ENCODE measurements around the gene INO80D.

DNA sequence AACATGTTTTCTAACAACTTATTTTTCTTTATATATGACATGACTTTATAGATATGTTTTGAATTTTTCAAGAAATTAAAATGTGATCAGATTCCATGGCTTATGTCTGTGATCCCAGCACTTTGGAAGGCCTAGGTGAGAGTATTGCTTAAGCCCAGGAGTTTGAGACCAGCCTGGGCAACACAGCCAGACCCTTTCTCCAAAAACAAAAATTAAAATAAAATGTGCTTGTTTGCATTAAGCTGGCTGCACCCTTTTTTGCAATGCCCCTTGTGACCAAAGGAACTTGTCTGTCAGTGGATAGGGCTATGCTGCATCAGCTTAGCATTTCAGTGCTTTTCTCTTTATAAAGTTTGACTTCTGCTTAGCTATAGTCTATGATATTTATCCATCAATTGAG, 2.3 kb upstream of the INO80D start:
- TF ChIP-seq ZNF792 (tag by site-specific recombination; IDR thresholded peaks at IDR 0.05) (no peak), ZNF747 (tag by site-specific recombination; IDR thresholded peaks at IDR 0.05) (no peak), PBX3 (CRISPR knock-in tag; IDR thresholded peaks at IDR 0.05) (no peak), ZNF24 (tag by site-specific recombination; IDR thresholded peaks at IDR 0.05) (no peak), ZNF416 (tag by site-specific recombination; IDR thresholded peaks at IDR 0.05) (no peak), ZNF324 (tag by site-specific recombination; IDR thresholded peaks at IDR 0.05) (no peak), HOXC10 (CRISPR knock-in tag; IDR thresholded peaks at IDR 0.05) (no peak), ZNF510 (tag by site-specific recombination; IDR thresholded peaks at IDR 0.05; ENCODE audit: insufficient replicate concordance) (no peak), ZNF274 (IDR thresholded peaks at IDR 0.05; ENCODE audit: low read length) (no peak), ZNF274 (tag by site-specific recombination; IDR thresholded peaks at IDR 0.05; ENCODE audit: borderline replicate concordance) (no peak), YY1 (tag by site-specific recombination; IDR thresholded peaks at IDR 0.05) (no peak)
- TF ChIP-seq, protein P1, sequence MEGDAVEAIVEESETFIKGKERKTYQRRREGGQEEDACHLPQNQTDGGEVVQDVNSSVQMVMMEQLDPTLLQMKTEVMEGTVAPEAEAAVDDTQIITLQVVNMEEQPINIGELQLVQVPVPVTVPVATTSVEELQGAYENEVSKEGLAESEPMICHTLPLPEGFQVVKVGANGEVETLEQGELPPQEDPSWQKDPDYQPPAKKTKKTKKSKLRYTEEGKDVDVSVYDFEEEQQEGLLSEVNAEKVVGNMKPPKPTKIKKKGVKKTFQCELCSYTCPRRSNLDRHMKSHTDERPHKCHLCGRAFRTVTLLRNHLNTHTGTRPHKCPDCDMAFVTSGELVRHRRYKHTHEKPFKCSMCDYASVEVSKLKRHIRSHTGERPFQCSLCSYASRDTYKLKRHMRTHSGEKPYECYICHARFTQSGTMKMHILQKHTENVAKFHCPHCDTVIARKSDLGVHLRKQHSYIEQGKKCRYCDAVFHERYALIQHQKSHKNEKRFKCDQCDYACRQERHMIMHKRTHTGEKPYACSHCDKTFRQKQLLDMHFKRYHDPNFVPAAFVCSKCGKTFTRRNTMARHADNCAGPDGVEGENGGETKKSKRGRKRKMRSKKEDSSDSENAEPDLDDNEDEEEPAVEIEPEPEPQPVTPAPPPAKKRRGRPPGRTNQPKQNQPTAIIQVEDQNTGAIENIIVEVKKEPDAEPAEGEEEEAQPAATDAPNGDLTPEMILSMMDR (tag by site-specific recombination; IDR thresholded peaks at IDR 0.05) = no peak
- TF ChIP-seq, protein P2, sequence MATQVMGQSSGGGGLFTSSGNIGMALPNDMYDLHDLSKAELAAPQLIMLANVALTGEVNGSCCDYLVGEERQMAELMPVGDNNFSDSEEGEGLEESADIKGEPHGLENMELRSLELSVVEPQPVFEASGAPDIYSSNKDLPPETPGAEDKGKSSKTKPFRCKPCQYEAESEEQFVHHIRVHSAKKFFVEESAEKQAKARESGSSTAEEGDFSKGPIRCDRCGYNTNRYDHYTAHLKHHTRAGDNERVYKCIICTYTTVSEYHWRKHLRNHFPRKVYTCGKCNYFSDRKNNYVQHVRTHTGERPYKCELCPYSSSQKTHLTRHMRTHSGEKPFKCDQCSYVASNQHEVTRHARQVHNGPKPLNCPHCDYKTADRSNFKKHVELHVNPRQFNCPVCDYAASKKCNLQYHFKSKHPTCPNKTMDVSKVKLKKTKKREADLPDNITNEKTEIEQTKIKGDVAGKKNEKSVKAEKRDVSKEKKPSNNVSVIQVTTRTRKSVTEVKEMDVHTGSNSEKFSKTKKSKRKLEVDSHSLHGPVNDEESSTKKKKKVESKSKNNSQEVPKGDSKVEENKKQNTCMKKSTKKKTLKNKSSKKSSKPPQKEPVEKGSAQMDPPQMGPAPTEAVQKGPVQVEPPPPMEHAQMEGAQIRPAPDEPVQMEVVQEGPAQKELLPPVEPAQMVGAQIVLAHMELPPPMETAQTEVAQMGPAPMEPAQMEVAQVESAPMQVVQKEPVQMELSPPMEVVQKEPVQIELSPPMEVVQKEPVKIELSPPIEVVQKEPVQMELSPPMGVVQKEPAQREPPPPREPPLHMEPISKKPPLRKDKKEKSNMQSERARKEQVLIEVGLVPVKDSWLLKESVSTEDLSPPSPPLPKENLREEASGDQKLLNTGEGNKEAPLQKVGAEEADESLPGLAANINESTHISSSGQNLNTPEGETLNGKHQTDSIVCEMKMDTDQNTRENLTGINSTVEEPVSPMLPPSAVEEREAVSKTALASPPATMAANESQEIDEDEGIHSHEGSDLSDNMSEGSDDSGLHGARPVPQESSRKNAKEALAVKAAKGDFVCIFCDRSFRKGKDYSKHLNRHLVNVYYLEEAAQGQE (tag by site-specific recombination; IDR thresholded peaks at IDR 0.05) = no peak
- TF ChIP-seq, protein P3, sequence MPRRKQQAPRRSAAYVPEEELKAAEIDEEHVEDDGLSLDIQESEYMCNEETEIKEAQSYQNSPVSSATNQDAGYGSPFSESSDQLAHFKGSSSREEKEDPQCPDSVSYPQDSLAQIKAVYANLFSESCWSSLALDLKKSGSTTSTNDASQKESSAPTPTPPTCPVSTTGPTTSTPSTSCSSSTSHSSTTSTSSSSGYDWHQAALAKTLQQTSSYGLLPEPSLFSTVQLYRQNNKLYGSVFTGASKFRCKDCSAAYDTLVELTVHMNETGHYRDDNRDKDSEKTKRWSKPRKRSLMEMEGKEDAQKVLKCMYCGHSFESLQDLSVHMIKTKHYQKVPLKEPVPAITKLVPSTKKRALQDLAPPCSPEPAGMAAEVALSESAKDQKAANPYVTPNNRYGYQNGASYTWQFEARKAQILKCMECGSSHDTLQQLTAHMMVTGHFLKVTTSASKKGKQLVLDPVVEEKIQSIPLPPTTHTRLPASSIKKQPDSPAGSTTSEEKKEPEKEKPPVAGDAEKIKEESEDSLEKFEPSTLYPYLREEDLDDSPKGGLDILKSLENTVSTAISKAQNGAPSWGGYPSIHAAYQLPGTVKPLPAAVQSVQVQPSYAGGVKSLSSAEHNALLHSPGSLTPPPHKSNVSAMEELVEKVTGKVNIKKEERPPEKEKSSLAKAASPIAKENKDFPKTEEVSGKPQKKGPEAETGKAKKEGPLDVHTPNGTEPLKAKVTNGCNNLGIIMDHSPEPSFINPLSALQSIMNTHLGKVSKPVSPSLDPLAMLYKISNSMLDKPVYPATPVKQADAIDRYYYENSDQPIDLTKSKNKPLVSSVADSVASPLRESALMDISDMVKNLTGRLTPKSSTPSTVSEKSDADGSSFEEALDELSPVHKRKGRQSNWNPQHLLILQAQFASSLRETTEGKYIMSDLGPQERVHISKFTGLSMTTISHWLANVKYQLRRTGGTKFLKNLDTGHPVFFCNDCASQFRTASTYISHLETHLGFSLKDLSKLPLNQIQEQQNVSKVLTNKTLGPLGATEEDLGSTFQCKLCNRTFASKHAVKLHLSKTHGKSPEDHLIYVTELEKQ (tag by site-specific recombination; IDR thresholded peaks at IDR 0.05; ENCODE audit: borderline replicate concordance) = no peak

All from HEK293 (cell line).